Thyroid gland (tissue), 4 donors: ENCODE measurements around the gene NCAPD3. TPM values are rescaled to one million over a fixed set of nuclear protein-coding genes. Genes with fewer than 3 reads are reported as not detected.

ENCODE experiments used
- DNase-seq, 2 donors: peaks; one replicate each; pipeline ENCODE4 v3.0.0-alpha.2; 2019
- H3K27ac ChIP-seq, 3 donors: fragments of 200-600 bp; sonication (generic); 1 replicate in 2 of 3; 2 replicates in 1 of 3; pipeline ENCODE4 v1.5.1; 2016 to 2019; ENCODE audit warnings: mild to moderate bottlenecking in 1 of 3, moderate library complexity in 1 of 3
- H3K27me3 ChIP-seq: fragments of 200-600 bp; sonication (generic); one replicate; pipeline ENCODE4 v1.5.1; 2019
- H3K36me3 ChIP-seq, 2 donors: fragments of 200-600 bp; sonication (generic); one replicate each; pipeline ENCODE4 v1.5.1; 2016 to 2019
- H3K4me1 ChIP-seq, 2 donors: fragments of 200-600 bp; sonication (generic); one replicate each; pipeline ENCODE4 v1.5.1; 2017 to 2019
- H3K4me3 ChIP-seq, 3 donors: fragments of 200-600 bp; sonication (generic); replicated peaks in 1 of 3; 1 replicate in 2 of 3; 2 replicates in 1 of 3; pipeline ENCODE4 v1.5.1; 2016; ENCODE audit warnings: mild to moderate bottlenecking in 1 of 3
- H3K9me3 ChIP-seq: fragments of 200-600 bp; sonication (generic); one replicate; pipeline ENCODE4 v1.5.1; 2017
- POLR2A ChIP-seq, 2 donors: fragments of 450-650 bp; IDR thresholded peaks; one replicate each; pipeline ENCODE4 v1.6.1; 2017; ENCODE audit warnings: antibody characterized with exemption in 2 of 2, mild to moderate bottlenecking in 2 of 2, moderate library complexity in 1 of 2
- WGBS, 2 donors: methylation state at CpG; one replicate each; pipeline ENCODE4 v1.1.5; 2017; 5-methylcytosine and 5-hydroxymethylcytosine counted together
- intact Hi-C: fragments of 100-400 bp; cut with DNase I; formaldehyde crosslinking; loops from one replicate; pipeline ENCODE4 v1.15.1; 2023
- total RNA-seq, 4 donors: library from RNA; depleted of rRNA; stranded (reverse); fragments of >200 nt; gene quantifications; one replicate each; pipeline ENCODE4 v1.2.3, GENCODE V29; 2016
- TF ChIP-seq, protein P1 (sequence below), 6 experiments: fragments of 200-600 bp in 3 of 6; fragments of 450-650 bp in 3 of 6; sonication (generic) in 3 of 6; IDR thresholded peaks; one replicate each; pipeline ENCODE4 v1.5.1; 2016 to 2019; ENCODE audit warnings: antibody characterized with exemption in 6 of 6, mild to moderate bottlenecking in 2 of 6, inconsistent platforms in 1 of 6, moderate library complexity in 1 of 6

Gene NCAPD3, protein sequence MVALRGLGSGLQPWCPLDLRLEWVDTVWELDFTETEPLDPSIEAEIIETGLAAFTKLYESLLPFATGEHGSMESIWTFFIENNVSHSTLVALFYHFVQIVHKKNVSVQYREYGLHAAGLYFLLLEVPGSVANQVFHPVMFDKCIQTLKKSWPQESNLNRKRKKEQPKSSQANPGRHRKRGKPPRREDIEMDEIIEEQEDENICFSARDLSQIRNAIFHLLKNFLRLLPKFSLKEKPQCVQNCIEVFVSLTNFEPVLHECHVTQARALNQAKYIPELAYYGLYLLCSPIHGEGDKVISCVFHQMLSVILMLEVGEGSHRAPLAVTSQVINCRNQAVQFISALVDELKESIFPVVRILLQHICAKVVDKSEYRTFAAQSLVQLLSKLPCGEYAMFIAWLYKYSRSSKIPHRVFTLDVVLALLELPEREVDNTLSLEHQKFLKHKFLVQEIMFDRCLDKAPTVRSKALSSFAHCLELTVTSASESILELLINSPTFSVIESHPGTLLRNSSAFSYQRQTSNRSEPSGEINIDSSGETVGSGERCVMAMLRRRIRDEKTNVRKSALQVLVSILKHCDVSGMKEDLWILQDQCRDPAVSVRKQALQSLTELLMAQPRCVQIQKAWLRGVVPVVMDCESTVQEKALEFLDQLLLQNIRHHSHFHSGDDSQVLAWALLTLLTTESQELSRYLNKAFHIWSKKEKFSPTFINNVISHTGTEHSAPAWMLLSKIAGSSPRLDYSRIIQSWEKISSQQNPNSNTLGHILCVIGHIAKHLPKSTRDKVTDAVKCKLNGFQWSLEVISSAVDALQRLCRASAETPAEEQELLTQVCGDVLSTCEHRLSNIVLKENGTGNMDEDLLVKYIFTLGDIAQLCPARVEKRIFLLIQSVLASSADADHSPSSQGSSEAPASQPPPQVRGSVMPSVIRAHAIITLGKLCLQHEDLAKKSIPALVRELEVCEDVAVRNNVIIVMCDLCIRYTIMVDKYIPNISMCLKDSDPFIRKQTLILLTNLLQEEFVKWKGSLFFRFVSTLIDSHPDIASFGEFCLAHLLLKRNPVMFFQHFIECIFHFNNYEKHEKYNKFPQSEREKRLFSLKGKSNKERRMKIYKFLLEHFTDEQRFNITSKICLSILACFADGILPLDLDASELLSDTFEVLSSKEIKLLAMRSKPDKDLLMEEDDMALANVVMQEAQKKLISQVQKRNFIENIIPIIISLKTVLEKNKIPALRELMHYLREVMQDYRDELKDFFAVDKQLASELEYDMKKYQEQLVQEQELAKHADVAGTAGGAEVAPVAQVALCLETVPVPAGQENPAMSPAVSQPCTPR (N-terminal part only)
- total RNA-seq: 10 to 100 TPM; 17.5 to 31.4 (median 21.9) TPM

DNA sequence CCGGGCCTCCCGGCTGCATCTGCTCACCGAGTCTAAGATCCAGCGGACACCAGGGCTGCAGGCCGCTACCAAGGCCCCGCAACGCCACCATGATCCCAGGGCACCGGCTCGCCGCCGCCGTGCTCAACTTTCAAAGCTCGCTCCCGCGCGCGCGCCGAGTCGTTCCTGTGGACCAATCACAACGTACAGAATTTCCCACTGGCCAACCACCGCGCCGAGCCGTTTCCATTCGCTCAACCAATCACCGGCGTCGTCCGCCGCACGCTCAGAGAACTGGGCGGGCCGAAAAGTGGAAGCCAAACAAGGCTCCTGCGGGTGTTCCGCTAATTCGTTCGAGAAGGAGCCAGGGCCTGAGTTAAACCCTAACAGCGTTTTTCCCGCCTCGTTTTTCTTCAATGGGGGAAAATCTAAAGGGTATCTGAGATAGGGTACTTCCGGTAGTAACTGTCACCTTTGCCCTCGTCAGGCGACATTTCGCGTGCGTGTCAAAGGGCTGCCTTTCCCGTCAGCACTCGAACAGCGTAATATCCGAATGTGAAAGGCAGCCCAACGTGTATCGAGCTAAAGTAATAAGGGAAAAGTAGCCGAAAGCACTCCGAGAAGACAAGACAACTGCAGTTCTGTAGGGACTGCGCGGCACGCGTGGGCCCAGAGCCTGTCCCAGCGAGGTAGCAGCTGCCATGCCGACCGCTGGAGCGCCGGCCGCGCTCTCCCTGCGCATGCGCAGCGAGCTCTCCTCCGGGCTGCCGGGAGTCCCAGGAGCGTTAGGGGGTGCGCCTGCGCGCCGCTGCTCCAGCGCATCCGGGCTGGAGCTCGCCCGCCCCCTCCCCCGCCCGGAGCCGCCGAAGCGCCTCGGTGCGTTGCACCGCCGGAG is at the start of gene NCAPD3, which contains the start of gene VPS26B:
Gene NCAPD3 (minus strand): TSS at position 132 of the 874 bp plus-strand sequence. CDS start 41 bp downstream, at position 91.
Gene VPS26B (plus strand): TSS at position 836 of the 874 bp plus-strand sequence. CDS start 452 bp downstream, outside the sequence.
- Histone ChIP-seq H3K36me3 (peaks cover 0 to 9% of the 10 kb centered on the region in 2 donors), H3K27me3 (no peaks in the 10 kb centered on the region), H3K9me3 (no peaks in the 10 kb centered on the region), H3K4me3 (peak within 1 kb of the TSS; percentile 42 to 72 (median 71)), H3K4me1 (peaks cover 22% of the 10 kb centered on the region in 2 donors), H3K27ac (peak within 1 kb of the TSS; percentile 81 to 94 (median 91))
- peak; percentile 98 to 99 for TF ChIP-seq POLR2A (IDR thresholded peaks at IDR 0.05)
- TF ChIP-seq, protein P1, sequence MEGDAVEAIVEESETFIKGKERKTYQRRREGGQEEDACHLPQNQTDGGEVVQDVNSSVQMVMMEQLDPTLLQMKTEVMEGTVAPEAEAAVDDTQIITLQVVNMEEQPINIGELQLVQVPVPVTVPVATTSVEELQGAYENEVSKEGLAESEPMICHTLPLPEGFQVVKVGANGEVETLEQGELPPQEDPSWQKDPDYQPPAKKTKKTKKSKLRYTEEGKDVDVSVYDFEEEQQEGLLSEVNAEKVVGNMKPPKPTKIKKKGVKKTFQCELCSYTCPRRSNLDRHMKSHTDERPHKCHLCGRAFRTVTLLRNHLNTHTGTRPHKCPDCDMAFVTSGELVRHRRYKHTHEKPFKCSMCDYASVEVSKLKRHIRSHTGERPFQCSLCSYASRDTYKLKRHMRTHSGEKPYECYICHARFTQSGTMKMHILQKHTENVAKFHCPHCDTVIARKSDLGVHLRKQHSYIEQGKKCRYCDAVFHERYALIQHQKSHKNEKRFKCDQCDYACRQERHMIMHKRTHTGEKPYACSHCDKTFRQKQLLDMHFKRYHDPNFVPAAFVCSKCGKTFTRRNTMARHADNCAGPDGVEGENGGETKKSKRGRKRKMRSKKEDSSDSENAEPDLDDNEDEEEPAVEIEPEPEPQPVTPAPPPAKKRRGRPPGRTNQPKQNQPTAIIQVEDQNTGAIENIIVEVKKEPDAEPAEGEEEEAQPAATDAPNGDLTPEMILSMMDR (IDR thresholded peaks at IDR 0.05): peak in 1 of 6 experiments; percentile 21
- intact Hi-C loops: no loop called here
- DNase-seq: peak; percentile 97 to 98
- WGBS, 2 donors: 0 to 2% methylated on average over 21 to 31 of the region's 89 CpGs

DNA sequence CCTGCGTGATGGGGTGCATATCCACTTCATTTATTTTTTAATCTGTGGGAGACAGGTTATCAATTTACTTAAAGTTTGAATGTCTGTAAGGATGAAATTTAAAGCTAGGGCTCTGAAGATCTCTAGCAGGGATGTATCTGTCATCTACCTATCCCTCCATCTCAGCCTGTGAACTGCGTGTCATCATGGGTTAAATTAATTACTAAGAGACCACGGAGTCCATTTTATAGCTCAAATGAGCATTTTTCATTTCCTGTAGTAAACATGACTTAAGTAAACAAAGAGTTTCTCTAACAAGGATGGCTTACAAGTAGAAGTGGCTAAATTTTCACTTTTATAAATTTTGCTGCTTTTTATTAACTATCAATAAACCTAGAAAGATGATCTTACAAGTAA is 49.5 kb upstream of the NCAPD3 start:
- no peak overlapping the region for H3K4me3 ChIP-seq
- no peaks in the 10 kb centered on the region for H3K36me3 ChIP-seq
- TF ChIP-seq POLR2A (IDR thresholded peaks at IDR 0.05): no peak
- TF ChIP-seq, protein P1 (IDR thresholded peaks at IDR 0.05): no peak
- DNase-seq: no peak
- intact Hi-C loops: no loop called here
- WGBS, 2 donors: 49 to 74% methylated on average over 3 of the region's 3 CpGs
- H3K27ac ChIP-seq: no peak overlapping the region
- peaks cover 9 to 22% of the 10 kb centered on the region in 2 donors for H3K4me1 ChIP-seq
- no peaks in the 10 kb centered on the region for H3K9me3 ChIP-seq
- peaks cover 16% of the 10 kb centered on the region for H3K27me3 ChIP-seq

- peaks cover 9 to 22% of the 10 kb centered on the region in 2 donors for H3K4me1 ChIP-seq
- H3K4me3 ChIP-seq: no peak overlapping the region
- H3K36me3 ChIP-seq: no peaks in the 10 kb centered on the region
- intact Hi-C loops: no loop called here
- peak in 1 of 2 donors; percentile 33 for DNase-seq
- WGBS, 2 donors: 37 to 46% methylated on average over 18 of the region's 18 CpGs
- H3K27me3 ChIP-seq: peaks cover 16% of the 10 kb centered on the region
- H3K27ac ChIP-seq: no peak overlapping the region
- H3K9me3 ChIP-seq: no peaks in the 10 kb centered on the region
- TF ChIP-seq, protein P1 (IDR thresholded peaks at IDR 0.05): no peak
- TF ChIP-seq POLR2A (IDR thresholded peaks at IDR 0.05): no peak
Measured at GRCh38 chr11:134272381-134273316, 48.9 kb upstream of the NCAPD3 start.
